Measurements from ENCODE around the gene GBGT1.

The GBGT1 gene

GRCh38 chr9:133117271-133118178, 46.2 kb downstream of the GBGT1 start:
- Histone ChIP-seq H3K4me1 (ENCODE audit: control insufficient read depth, insufficient read depth, low read length, unreplicated experiment) (peaks cover 38% of the 10 kb centered on the region), H2AFZ (ENCODE audit: low read length, unreplicated experiment) (no peak overlapping the region), H3K27ac (ENCODE audit: low read depth, low read length) (no peak overlapping the region), H3K27me3 (ENCODE audit: insufficient read depth, low read length) (no peaks in the 10 kb centered on the region), H3K4me3 (ENCODE audit: low read depth, low read length) (no peak overlapping the region), H3K79me2 (ENCODE audit: control insufficient read depth, insufficient read depth, low read length, unreplicated experiment) (peaks cover 5% of the 10 kb centered on the region), H3K36me3 (ENCODE audit: insufficient read depth, low read length) (no peaks in the 10 kb centered on the region)

GRCh38 chr9:133116346-133117231, 47.1 kb downstream of the GBGT1 start:
- no peaks in the 10 kb centered on the region for H3K36me3 ChIP-seq (ENCODE audit: insufficient read depth, low read length)
- no peak overlapping the region for H3K27ac ChIP-seq (ENCODE audit: low read depth, low read length)
- peaks cover 38% of the 10 kb centered on the region for H3K4me1 ChIP-seq (ENCODE audit: control insufficient read depth, insufficient read depth, low read length, unreplicated experiment)
- peaks cover 5% of the 10 kb centered on the region for H3K79me2 ChIP-seq (ENCODE audit: control insufficient read depth, insufficient read depth, low read length, unreplicated experiment)
- no peak overlapping the region for H2AFZ ChIP-seq (ENCODE audit: low read length, unreplicated experiment)
- H3K4me3 ChIP-seq (ENCODE audit: low read depth, low read length), result no peak overlapping the region
- H3K27me3 ChIP-seq (ENCODE audit: insufficient read depth, low read length), result no peaks in the 10 kb centered on the region

GRCh38 chr9:133115604-133116345, 47.9 kb downstream of the GBGT1 start:
- Histone ChIP-seq H3K4me3 (ENCODE audit: low read depth, low read length) (no peak overlapping the region), H3K27ac (ENCODE audit: low read depth, low read length) (peak overlapping the region; percentile 30; the same call in 1 of the 2 replicates), H3K79me2 (ENCODE audit: control insufficient read depth, insufficient read depth, low read length, unreplicated experiment) (peaks cover 5% of the 10 kb centered on the region), H3K4me1 (ENCODE audit: control insufficient read depth, insufficient read depth, low read length, unreplicated experiment) (peaks cover 38% of the 10 kb centered on the region), H3K27me3 (ENCODE audit: insufficient read depth, low read length) (no peaks in the 10 kb centered on the region), H2AFZ (ENCODE audit: low read length, unreplicated experiment) (no peak overlapping the region), H3K36me3 (ENCODE audit: insufficient read depth, low read length) (no peaks in the 10 kb centered on the region)

GRCh38 chr9:133114886-133115603, 48.7 kb downstream of the GBGT1 start:
- Histone ChIP-seq H3K36me3 (ENCODE audit: insufficient read depth, low read length) (no peaks in the 10 kb centered on the region), H3K4me3 (ENCODE audit: low read depth, low read length) (no peak overlapping the region), H2AFZ (ENCODE audit: low read length, unreplicated experiment) (no peak overlapping the region), H3K79me2 (ENCODE audit: control insufficient read depth, insufficient read depth, low read length, unreplicated experiment) (peaks cover 5% of the 10 kb centered on the region), H3K27me3 (ENCODE audit: insufficient read depth, low read length) (no peaks in the 10 kb centered on the region), H3K4me1 (ENCODE audit: control insufficient read depth, insufficient read depth, low read length, unreplicated experiment) (peaks cover 38% of the 10 kb centered on the region), H3K27ac (ENCODE audit: low read depth, low read length) (peak overlapping the region; percentile 30; the same call in 1 of the 2 replicates)

- Histone ChIP-seq H3K27me3 (ENCODE audit: insufficient read depth, low read length) (no peaks in the 10 kb centered on the region), H3K27ac (ENCODE audit: low read depth, low read length) (no peak overlapping the region), H3K36me3 (ENCODE audit: insufficient read depth, low read length) (no peaks in the 10 kb centered on the region), H3K4me1 (ENCODE audit: control insufficient read depth, insufficient read depth, low read length, unreplicated experiment) (peaks cover 33% of the 10 kb centered on the region), H3K4me3 (ENCODE audit: low read depth, low read length) (no peak overlapping the region), H2AFZ (ENCODE audit: low read length, unreplicated experiment) (no peak overlapping the region), H3K79me2 (ENCODE audit: control insufficient read depth, insufficient read depth, low read length, unreplicated experiment) (peaks cover 5% of the 10 kb centered on the region)
Observed at GRCh38 chr9:133113949-133114885, 49.5 kb downstream of the GBGT1 start.

- H3K4me3 ChIP-seq (ENCODE audit: low read depth, low read length), result no peak overlapping the region
- H3K79me2 ChIP-seq (ENCODE audit: control insufficient read depth, insufficient read depth, low read length, unreplicated experiment), result peaks cover 5% of the 10 kb centered on the region
- H2AFZ ChIP-seq (ENCODE audit: low read length, unreplicated experiment), result no peak overlapping the region
- no peak overlapping the region for H3K27ac ChIP-seq (ENCODE audit: low read depth, low read length)
- H3K27me3 ChIP-seq (ENCODE audit: insufficient read depth, low read length), result no peaks in the 10 kb centered on the region
- H3K4me1 ChIP-seq (ENCODE audit: control insufficient read depth, insufficient read depth, low read length, unreplicated experiment), result peaks cover 33% of the 10 kb centered on the region
- no peaks in the 10 kb centered on the region; the same call in 1 of the 2 replicates for H3K36me3 ChIP-seq (ENCODE audit: insufficient read depth, low read length)
Observed at GRCh38 chr9:133113163-133113948, 50.4 kb downstream of the GBGT1 start.

- no peak overlapping the region for H2AFZ ChIP-seq (ENCODE audit: low read length, unreplicated experiment)
- H3K27ac ChIP-seq (ENCODE audit: low read depth, low read length), result no peak overlapping the region
- no peaks in the 10 kb centered on the region; the same call in 1 of the 2 replicates for H3K36me3 ChIP-seq (ENCODE audit: insufficient read depth, low read length)
- H3K79me2 ChIP-seq (ENCODE audit: control insufficient read depth, insufficient read depth, low read length, unreplicated experiment), result peaks cover 5% of the 10 kb centered on the region
- no peaks in the 10 kb centered on the region for H3K27me3 ChIP-seq (ENCODE audit: insufficient read depth, low read length)
- no peak overlapping the region for H3K4me3 ChIP-seq (ENCODE audit: low read depth, low read length)
- H3K4me1 ChIP-seq (ENCODE audit: control insufficient read depth, insufficient read depth, low read length, unreplicated experiment), result peaks cover 33% of the 10 kb centered on the region
Observed at GRCh38 chr9:133112663-133113026, 51.1 kb downstream of the GBGT1 start.

GRCh38 chr9:133111808-133112662, 51.7 kb downstream of the GBGT1 start:
- H3K36me3 ChIP-seq (ENCODE audit: insufficient read depth, low read length), result no peaks in the 10 kb centered on the region; the same call in 1 of the 2 replicates
- H3K79me2 ChIP-seq (ENCODE audit: control insufficient read depth, insufficient read depth, low read length, unreplicated experiment), result peaks cover 5% of the 10 kb centered on the region
- H3K27me3 ChIP-seq (ENCODE audit: insufficient read depth, low read length), result no peaks in the 10 kb centered on the region
- H3K27ac ChIP-seq (ENCODE audit: low read depth, low read length), result no peak overlapping the region
- H3K4me3 ChIP-seq (ENCODE audit: low read depth, low read length), result no peak overlapping the region
- no peak overlapping the region for H2AFZ ChIP-seq (ENCODE audit: low read length, unreplicated experiment)
- H3K4me1 ChIP-seq (ENCODE audit: control insufficient read depth, insufficient read depth, low read length, unreplicated experiment), result peaks cover 33% of the 10 kb centered on the region
